Activated CD8-positive, alpha-beta memory T cell treated with anti-CD3 and anti-CD28 coated beads for 36 hours (primary cell): Measurements from ENCODE around the gene NOTCH4. TPM values are rescaled to one million over a fixed set of nuclear protein-coding genes. Genes with fewer than 3 reads are reported as not detected.

Source experiments
- CTCF ChIA-PET: fragments of 350-600 bp; sonication (Branson Sonifier 250); formaldehyde crosslinking; loops from one replicate; lab custom pipeline; 2021; ENCODE audit warnings: antibody characterized with exemption; lab: Charles Lee
- POLR2A ChIA-PET: fragments of 350-600 bp; sonication (Branson Sonifier 250); formaldehyde crosslinking; loops from one replicate; lab custom pipeline; 2021; ENCODE audit warnings: antibody characterized with exemption; lab: Charles Lee
- total RNA-seq, 2 experiments: library from RNA; stranded (reverse); gene quantifications; one replicate each; pipeline ENCODE4 v1.2.3, GENCODE V29; 2021

NOTCH4 gene
- total RNA-seq, 2 experiments from 2014 or later = 1.4 to 1.5 TPM

- ChIA-PET CTCF (interaction anchor here (0.7 to 1.2 kb wide), 5 partner anchors 10 to 78 kb away, joined by 3 to 6 read pairs (median 4); partner anchors contain the start of genes EGFL8 and FKBPL), POLR2A (interaction anchor here (0.5 to 0.9 kb wide), 2 partner anchors 15 to 36 kb away, joined by 3 to 5 read pairs; no protein-coding TSS in a partner anchor)
Measured at GRCh38 chr6:32154514-32155161, 69.2 kb downstream of the NOTCH4 start.

GRCh38 chr6:32153564-32154513, 70.0 kb downstream of the NOTCH4 start, which contains the start of gene PPT2:
TSS of gene PPT2 (plus strand) at chr6:32154141. CDS start at chr6:32154595, 454 bp downstream.
- POLR2A ChIA-PET = interaction anchor here (0.5 to 0.9 kb wide), 2 partner anchors 14 to 35 kb away, joined by 3 to 5 read pairs; no protein-coding TSS in a partner anchor
- CTCF ChIA-PET = interaction anchor here (1.1 to 1.2 kb wide), 3 partner anchors 11 to 35 kb away, joined by 4 to 6 read pairs (median 5); partner anchors contain the start of genes EGFL8 and FKBPL

DNA sequence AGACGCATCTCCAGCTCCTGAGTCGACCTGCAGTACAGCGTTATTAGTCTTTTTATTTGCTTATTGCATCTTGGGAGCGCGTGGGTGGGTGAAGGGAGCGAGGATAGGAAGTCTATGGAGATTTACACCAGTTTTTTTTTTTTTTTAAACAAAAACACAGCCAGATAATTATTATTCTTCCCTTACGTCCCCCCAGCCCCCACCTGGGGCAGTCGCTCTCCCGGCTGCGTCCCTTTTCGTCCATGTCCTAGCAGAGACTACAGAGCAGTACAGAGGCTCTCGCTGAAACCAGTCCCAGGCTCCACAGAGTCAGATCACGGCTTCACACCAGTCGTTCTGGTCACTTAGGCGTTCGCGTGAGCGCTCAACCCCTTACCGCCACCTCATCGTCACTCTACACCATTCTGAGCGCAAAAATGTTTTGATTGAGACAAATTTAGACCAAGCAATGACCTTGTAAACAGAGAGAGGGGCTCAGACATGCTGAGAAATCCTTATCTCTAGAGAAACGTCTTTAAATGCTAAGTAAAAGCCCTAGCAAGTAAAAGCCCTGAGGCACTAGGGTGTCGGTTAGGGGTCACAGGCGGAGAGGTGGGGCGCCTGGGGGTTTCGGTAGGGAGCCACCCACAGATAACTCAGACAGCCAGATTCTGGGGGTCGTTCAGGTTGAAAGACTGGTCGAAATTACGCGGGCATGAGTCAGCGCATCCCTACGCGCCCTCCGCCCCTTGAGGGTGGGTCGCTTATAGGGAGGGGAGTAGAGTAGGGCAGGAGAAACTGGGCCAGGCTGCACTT, 70.9 kb downstream of the NOTCH4 start:
- POLR2A ChIA-PET = interaction anchor here (0.6 to 0.7 kb wide), 2 partner anchors 34 to 111 kb away, joined by 3 read pairs; no protein-coding TSS in a partner anchor
- CTCF ChIA-PET = interaction anchor here (0.7 kb wide), 1 partner anchor 42 kb away, joined by 3 read pairs; no protein-coding TSS in a partner anchor

- ChIA-PET POLR2A (interaction anchor here (0.6 to 0.7 kb wide), 2 partner anchors 33 to 112 kb away, joined by 3 read pairs; no protein-coding TSS in a partner anchor), CTCF (interaction anchor here (0.7 to 1.3 kb wide), 2 partner anchors 33 to 43 kb away, joined by 3 read pairs; no protein-coding TSS in a partner anchor)
Measured at GRCh38 chr6:32151863-32152768, 71.8 kb downstream of the NOTCH4 start, which contains the start of gene PRRT1. TSS of gene PRRT1 (minus strand) at chr6:32151939. CDS start at chr6:32151827, 112 bp downstream.

- POLR2A ChIA-PET = no interaction called here
- CTCF ChIA-PET = interaction anchor here (1.3 kb wide), 1 partner anchor 32 kb away, joined by 3 read pairs; no protein-coding TSS in a partner anchor
Measured at GRCh38 chr6:32151181-32151862, 72.5 kb downstream of the NOTCH4 start.

DNA sequence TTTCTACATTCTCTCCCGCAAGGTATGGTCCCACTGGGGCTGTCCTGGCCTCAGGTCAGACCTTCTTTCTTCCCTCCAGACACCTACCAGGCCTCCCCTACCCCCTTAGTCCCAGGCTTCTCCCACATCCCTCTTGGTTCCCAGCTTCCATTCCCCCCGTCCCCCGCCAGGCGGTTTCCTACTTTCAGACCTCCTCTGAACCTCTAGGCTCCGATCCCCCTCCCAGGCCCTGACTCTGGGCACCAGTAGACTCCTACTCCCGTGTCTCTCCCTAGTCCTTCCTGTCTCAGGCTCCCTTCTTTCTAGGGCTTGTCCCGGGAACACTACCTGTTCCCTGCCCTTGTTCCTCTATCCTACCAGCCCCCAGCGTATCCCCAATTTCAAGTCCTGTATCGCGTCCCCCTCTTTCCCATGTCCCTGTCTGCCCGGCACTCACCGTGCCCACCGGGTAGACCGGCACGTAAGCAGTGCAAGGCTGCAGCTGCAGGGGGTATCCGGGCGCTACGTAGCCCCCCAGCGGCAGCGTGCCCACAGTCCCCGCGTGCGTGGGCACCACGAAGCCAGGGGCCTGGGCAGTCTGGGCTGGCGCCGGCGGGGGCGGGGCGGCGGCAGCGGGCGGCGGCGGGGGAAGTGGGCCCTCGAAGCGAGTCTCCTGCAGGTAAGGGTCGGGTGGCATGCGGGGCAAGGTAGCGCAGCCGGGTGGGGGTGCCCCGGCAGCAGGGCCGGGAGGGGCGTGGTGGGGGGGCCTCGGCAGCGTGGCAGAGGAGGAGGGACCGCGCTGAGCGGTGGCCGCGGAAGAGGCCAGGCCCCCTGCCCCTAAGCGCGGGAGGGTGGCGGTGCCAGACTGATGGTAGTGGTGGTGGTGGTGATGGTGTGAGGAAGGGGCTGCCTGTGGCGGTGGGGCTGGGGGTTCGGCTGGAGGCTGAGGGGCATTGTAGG, 73.7 kb downstream of the NOTCH4 start:
- ChIA-PET CTCF (interaction anchor here (1.3 kb wide), 1 partner anchor 31 kb away, joined by 3 read pairs; no protein-coding TSS in a partner anchor), POLR2A (no interaction called here)

DNA sequence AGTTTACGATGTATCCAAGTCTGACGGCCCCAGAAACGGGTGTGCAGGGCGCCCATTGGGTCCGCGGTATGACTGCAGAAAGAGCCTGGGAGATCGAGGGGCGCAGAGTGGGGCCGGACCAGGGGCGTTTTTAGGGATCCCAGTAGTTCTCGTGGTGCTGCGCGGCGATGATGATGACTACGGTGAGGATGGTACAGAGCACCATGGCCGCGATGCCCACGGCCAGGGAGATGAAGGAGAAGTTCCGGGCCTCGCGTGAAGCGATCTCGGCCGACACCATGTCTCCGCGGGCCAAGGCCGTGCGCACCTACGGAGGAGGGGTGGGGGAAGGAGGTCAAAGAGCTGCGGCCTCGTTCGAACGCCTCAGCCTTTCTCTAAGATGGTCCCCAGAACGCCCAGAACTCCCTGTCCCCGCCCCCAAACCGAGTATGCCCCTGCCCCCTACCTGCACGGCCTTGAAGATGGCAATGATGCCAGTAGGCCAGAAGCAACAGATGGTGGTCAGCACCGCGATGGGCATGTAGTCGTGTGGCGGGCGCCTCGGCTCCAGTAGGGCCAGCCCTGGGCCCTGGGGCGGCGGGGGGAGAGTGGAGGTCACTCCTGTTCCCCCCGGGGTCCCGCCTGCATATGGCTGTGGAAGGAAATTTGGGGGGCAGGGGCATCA, 74.6 kb downstream of the NOTCH4 start:
- ChIA-PET CTCF (no interaction called here), POLR2A (no interaction called here)

- CTCF ChIA-PET = interaction anchor here (1.2 kb wide), 1 partner anchor 19 kb away, joined by 4 read pairs; no protein-coding TSS in a partner anchor
- POLR2A ChIA-PET = no interaction called here
Measured at GRCh38 chr6:32148289-32149091, 75.4 kb downstream of the NOTCH4 start.

DNA sequence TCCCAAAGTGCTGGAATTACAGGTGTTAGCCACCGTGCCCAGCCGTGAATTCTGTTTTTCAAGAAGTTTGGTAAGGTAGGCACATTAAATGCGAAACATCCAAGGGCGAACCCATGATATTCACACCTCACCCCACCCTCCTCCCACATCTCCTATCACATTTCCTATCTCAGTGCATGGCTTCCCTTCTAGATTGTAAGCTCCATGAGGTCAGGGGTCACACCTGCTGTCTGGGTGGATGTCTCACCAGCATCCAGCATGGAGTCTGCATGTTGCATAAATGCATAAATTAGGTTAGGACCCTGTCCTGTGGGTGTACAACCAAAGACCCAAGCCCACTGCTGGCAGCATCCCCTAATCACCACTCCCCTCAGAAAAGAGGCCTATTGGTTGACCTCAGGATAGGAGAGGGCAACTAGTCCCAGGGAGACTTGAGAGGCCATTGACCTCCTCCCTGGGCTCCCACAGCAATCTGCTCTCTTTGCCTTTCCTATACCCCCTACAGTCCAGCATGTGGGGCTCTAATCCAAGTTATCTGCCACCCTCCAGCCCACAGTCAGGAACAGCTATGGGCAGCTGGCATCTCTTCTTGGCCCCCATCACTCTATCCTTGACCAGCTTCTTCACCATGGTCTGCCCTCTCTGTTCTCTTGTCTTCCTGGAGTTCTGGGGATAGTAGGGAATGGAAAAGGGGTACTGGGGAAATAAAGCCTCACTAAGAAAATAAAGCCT, 76.3 kb downstream of the NOTCH4 start:
- CTCF ChIA-PET = interaction anchor here (1.2 kb wide), 1 partner anchor 18 kb away, joined by 4 read pairs; no protein-coding TSS in a partner anchor
- POLR2A ChIA-PET = no interaction called here

DNA sequence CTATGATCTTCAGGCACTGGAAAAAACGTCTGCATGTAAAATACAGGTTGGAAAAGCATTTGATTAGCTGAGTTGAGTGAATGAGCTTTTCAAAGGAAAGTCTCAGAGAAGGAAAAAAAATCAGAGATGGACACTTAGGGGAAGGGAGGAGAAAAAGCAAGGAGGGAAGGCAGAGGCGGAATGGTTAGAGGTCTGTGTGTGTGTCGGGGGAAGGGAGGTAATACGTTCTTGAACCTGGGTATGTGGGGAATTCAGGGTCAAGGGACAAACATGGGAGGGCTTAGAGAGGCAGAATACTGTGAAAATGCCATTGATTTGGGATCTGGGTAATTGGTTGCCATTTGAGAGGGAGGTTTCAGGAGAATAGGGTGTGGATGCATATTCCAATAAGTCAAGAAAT, 77.2 kb downstream of the NOTCH4 start:
- POLR2A ChIA-PET = no interaction called here
- CTCF ChIA-PET = no interaction called here

- ChIA-PET CTCF (no interaction called here), POLR2A (no interaction called here)
Measured at GRCh38 chr6:32146287-32146686, 77.6 kb downstream of the NOTCH4 start.
